ENCODE measurements around the gene ST6GAL1. TPM values are rescaled to one million over a fixed set of nuclear protein-coding genes. Genes with fewer than 3 reads are reported as not detected.

Gene ST6GAL1
- total RNA-seq, 1 donor from 2014 or later = 74.0 TPM

DNA sequence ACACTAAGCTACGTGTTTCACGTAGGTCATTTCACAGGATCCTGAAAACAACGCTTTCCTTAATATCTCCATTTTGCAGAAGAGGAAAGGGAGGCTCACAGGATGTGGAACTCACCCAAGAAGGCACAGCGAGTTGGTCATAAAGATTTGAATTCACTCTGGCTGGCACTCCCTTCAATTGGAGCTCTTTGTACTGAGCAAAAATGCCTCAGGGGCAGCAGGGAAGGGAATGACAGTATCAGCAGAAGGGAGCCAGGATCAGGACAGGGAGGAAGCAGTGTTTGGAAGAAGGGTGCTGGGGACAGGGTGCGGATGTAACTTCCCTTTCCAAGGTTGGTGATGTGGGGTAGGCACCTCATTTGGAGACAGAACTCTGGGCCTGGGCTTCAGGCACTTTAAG lies 1.1 kb upstream of the ST6GAL1 start:
- Mint-ChIP-seq H3K36me3 (ENCODE audit: insufficient read depth) (peaks cover 2% of the 10 kb centered on the region), H3K9me3 (ENCODE audit: low read depth) (no peaks in the 10 kb centered on the region), H3K4me3 (ENCODE audit: low read depth) (peak overlapping the region; percentile 32), H3K27me3 (peaks cover 9% of the 10 kb centered on the region), H3K4me1 (ENCODE audit: low read depth) (peaks cover 18% of the 10 kb centered on the region), H3K27ac (no peak overlapping the region)
- TF ChIP-seq, protein P1, sequence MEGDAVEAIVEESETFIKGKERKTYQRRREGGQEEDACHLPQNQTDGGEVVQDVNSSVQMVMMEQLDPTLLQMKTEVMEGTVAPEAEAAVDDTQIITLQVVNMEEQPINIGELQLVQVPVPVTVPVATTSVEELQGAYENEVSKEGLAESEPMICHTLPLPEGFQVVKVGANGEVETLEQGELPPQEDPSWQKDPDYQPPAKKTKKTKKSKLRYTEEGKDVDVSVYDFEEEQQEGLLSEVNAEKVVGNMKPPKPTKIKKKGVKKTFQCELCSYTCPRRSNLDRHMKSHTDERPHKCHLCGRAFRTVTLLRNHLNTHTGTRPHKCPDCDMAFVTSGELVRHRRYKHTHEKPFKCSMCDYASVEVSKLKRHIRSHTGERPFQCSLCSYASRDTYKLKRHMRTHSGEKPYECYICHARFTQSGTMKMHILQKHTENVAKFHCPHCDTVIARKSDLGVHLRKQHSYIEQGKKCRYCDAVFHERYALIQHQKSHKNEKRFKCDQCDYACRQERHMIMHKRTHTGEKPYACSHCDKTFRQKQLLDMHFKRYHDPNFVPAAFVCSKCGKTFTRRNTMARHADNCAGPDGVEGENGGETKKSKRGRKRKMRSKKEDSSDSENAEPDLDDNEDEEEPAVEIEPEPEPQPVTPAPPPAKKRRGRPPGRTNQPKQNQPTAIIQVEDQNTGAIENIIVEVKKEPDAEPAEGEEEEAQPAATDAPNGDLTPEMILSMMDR (IDR thresholded peaks at IDR 0.05; ENCODE audit: unreplicated experiment) = no peak
- DNase-seq (ENCODE audit: low spot score, unreplicated experiment) = no peak

DNA sequence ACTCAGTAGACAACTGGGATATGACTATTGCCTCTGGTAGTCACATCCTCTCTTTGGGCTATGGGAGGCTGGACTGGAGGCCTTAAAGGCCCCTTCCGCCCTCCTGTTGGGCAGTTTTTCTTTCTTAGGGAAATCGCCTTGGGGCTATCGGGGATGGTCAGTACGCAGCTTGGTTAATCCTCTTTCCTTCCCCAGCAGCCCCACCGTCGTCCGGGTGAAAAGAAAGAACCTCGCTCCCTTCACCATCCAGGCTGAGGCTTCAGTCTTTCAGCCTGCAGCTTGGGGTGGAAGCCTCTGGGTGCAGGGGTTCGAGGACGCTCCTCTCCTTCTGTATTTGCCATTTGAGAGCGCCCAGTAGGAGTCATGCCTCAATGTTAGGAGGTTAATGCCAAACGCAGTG lies 641 bp upstream of the ST6GAL1 start:
- DNase-seq (ENCODE audit: low spot score, unreplicated experiment) = no peak
- TF ChIP-seq, protein P1 (IDR thresholded peaks at IDR 0.05; ENCODE audit: unreplicated experiment) = no peak
- Mint-ChIP-seq H3K9me3 (ENCODE audit: low read depth) (no peaks in the 10 kb centered on the region), H3K27ac (peak overlapping the region; percentile 96), H3K36me3 (ENCODE audit: insufficient read depth) (peaks cover 4% of the 10 kb centered on the region), H3K4me3 (ENCODE audit: low read depth) (peak overlapping the region; percentile 93), H3K27me3 (peaks cover 9% of the 10 kb centered on the region), H3K4me1 (ENCODE audit: low read depth) (peaks cover 18% of the 10 kb centered on the region)

DNA sequence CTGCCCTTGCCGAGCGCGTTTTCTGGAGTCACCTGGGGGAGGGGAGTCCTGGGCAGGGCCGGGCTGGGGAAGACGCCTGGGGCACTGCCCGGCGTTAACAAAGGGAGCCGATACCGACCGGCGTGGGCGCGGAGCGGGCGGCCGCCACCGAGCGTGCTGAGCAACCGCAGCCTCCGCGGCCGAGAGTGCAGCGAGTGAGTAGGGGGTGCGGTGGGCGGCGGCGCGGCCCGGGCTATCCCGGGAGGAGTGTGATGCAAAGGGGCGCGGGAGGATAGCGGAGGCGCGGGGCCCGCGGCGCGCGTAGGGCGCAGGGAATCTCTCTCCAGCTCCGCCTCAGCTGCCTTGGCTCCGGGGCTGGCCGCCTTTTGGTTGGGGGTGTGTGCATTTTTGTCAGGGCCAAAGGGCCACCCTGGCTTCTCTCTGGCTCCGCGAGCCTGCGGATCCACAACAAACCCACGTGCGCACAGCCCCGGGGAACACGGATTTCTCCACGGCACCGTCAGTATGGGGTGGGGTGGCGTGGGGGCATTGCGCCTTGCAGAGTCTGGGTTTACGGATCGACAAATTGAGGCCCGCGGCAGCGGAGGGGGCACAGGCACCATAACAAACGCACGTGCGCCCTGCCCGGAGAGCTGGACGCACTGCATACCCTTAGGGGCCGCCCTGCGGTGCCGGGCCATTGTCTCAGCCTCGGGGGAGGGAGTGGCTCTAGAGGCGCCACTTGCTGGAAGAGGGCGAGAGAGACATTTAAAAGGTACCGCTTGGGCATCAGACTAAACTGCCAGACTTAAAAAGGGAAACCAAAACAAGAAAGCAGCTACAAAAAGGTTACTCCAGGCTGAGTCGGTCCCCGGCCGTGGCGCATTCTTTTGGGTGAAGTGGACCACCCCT lies 560 bp downstream of the ST6GAL1 start:
- Mint-ChIP-seq H3K27me3 (peaks cover 9% of the 10 kb centered on the region), H3K4me3 (ENCODE audit: low read depth) (peak overlapping the region; percentile 93)

DNA sequence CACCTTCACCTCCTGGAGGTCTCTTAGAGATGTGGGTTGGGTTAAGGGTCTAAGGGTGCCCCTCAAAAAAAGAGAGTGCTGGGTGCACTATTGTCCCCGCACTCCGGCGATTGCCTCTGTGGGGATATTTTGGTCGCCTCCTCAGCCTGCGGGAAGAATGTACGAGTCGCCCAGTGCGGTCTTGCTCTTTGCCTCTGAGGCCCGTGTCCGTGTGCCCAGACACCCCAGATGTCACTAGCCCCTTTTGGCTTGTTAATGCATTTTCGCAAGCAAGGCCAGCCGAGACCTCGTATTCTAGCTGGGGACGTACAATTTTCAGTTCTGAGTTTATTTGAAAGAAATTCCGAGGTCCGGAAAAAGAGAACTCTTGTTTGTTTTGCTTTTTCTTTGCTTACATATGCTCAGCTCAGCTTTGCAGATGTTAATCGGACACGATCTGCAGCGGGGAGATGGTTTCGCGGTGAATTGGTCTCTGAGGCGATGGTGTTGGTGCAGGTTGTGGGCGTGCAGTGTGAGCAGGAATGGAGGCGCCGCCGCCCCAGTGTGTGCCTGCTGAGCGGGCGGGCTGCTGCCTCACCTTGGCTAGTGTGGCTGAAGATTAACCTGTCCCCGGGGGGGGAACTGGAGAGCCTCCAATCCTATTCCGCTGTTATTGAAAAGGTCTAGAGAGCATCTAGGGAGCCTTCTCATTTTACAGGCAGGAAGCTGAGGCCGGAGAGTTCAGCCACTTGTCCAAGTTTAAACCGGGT lies 1.4 kb downstream of the ST6GAL1 start:
- TF ChIP-seq, protein P1 (IDR thresholded peaks at IDR 0.05; ENCODE audit: unreplicated experiment) = no peak
- H3K27me3 Mint-ChIP-seq = peaks cover 9% of the 10 kb centered on the region
- peak overlapping the region; percentile 96 for H3K27ac Mint-ChIP-seq
- peaks cover 3% of the 10 kb centered on the region for H3K9me3 Mint-ChIP-seq (ENCODE audit: low read depth)
- H3K4me3 Mint-ChIP-seq (ENCODE audit: low read depth) = peak overlapping the region; percentile 93
- peaks cover 12% of the 10 kb centered on the region for H3K36me3 Mint-ChIP-seq (ENCODE audit: insufficient read depth)
- DNase-seq (ENCODE audit: low spot score, unreplicated experiment) = peak; percentile 53
- H3K4me1 Mint-ChIP-seq (ENCODE audit: low read depth) = peaks cover 18% of the 10 kb centered on the region

More for the DNA sequence above, 560 bp downstream of the ST6GAL1 start:
- Mint-ChIP-seq H3K27ac (peak overlapping the region; percentile 96), H3K4me1 (ENCODE audit: low read depth) (peaks cover 18% of the 10 kb centered on the region), H3K9me3 (ENCODE audit: low read depth) (peaks cover 3% of the 10 kb centered on the region), H3K36me3 (ENCODE audit: insufficient read depth) (peaks cover 12% of the 10 kb centered on the region)
- TF ChIP-seq, protein P1 (IDR thresholded peaks at IDR 0.05; ENCODE audit: unreplicated experiment) = no peak
- peak; percentile 56 for DNase-seq (ENCODE audit: low spot score, unreplicated experiment)

All from progenitor cell of endocrine pancreas (in vitro differentiated cells).